HG03196 (cell line): Measurements from ENCODE around the gene SCUBE1.
"Not testable (repeated sequence)": the region's sequence is repeated elsewhere in the genome, so short reads cannot be mapped to it uniquely, and the experiment has no call there.

Source experiments
- ATAC-seq: cut with Tn5 transposase; IDR thresholded peaks from one replicate; pipeline ENCODE4 v1.9.1; 2021; ENCODE audit not compliant: unreplicated experiment

SCUBE1 gene

DNA sequence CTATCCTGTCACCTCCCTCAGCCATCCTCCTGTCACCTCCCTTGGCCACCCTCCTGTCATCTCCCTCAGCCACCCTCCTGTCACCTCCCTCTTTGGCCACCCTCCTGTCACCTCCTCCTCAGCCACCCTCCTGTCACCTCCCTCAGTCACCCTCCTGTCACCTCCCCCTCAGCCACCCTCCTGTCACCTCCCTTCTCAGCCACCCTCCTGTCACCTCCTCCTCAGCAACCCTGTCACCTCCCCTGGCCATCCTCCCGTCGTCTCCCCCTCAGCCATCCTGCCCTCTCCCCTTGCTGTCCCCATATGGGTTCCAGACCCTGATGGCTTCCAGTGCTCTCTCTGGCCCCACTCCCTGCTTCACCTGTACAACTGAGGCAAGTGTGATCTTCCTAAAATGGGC is 61.8 kb downstream of the SCUBE1 start:
- no peak for ATAC-seq

DNA sequence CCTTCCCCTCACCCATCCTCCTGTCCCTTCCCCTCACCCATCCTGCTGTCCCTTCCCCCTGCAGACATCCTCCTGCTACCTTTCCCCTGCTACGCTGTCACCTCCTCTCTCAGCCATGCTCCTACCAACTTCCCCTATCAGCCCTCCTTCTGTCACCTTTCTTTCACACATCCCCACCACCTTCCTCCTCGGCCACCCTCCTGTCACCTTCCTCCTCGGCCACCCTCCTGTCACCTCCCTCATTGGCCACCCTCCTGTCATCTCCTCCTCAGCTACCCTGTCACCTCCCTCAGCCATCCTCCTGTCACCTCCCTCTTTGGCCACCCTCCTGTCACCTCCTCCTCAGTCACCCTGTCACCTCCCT is 62.7 kb downstream of the SCUBE1 start:
- not testable (repeated sequence) for ATAC-seq

DNA sequence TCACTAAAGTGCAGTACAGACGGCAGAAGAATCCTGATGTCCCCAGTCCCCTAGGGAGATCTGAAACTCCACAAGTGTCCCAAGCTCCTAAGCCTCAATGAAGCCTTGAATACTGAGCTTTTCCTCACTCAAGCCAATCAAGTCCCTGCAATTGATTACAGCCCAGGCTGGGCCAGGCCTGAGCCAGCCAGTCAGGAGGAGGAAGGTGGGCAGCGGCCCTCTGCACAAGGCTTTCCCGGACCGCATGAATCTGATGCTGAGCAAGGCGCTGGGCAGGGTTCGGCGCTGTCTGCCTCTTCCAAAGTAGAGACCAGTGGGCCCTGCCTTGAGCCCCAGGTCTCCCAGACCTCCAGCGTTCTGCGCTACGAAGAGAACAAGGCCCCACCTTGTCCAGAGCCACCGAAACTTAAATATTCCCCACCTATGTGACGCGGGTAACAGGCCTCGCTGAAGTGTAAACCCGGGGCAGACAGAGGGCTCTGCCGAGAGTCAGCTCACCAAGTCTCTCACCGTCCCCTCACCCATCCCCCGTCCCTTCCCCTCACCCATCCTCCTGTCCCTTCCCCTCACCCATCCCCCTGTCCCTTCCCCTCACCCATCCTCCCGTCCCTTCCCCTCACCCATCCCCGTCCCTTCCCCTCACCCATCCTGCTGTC is 63.2 kb downstream of the SCUBE1 start:
- ATAC-seq: no peak

DNA sequence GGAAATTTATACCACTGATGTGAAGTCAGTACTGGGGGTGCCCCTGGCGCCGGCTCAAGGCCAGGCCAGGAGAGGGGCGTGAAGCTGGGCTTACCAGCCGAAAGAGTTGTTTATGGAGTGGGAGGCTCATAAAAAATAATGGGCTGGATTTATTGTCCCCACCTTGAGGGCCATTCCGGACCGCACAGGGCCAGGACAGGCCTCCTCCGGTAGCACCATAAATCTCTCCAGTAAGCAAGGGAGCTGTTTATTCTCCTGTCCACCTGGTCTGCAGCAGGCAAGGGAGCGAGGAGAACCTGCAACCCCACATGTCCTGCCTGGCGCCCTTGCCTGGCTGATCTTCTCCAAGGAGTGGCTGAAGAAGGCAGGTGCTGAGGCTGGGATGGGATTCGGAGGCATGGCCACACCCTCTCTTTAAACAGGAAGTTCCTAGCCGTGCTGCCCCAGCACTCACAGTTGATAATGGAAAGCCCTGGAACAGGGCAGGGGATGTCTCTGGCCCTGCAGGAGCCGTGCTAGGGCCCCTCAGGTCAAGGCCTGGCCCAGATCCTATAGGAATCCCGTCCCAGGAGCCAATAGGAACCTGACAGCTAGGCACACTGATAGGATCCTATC is 65.1 kb downstream of the SCUBE1 start:
- no peak for ATAC-seq

- no peak for ATAC-seq
Observed at GRCh38 chr22:43277091-43277490, 66.1 kb downstream of the SCUBE1 start.

- no peak for ATAC-seq
Observed at GRCh38 chr22:43276321-43276720, 66.9 kb downstream of the SCUBE1 start.

DNA sequence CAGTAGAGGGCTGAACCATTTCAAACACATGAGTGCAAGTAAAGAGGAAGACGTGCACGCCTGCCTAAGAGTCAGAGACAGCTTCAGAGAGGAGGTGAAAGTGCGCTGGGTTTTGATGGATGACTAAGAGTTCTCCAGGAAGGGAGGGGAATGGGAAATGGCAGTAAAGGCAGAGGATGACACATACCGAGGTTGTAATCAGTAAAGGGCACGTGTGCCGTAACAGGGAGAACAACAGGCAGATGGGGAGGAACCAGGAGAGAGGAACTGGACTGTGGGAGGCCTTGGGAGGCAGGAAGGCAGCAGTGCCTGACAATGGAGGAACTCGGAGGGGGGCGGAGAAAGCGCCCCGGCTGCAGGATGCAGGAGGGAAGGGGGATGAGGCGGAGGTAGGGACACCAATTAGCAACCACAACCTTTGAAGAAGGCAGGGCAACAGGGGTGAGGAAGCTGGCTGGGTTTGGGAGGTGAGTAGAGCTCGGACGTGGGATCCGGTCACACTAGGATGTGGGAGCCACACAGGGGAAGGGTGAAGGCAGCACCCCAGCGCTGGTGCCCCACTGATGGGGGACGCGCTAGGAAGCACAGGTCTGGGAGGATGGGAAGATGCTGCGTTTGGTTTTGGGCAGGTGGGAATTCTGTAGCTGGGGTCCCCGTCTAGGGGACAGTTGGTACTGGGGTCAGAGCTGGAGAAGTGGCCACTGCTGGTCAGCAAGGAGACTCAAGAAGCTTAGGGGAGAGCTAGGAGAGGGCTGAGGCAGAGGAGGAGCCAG is 67.4 kb downstream of the SCUBE1 start:
- no peak for ATAC-seq

GRCh38 chr22:43274595-43275240 is 68.5 kb downstream of the SCUBE1 start:
- ATAC-seq: no peak

- no peak for ATAC-seq
Observed at GRCh38 chr22:43273902-43274484, 69.2 kb downstream of the SCUBE1 start.

DNA sequence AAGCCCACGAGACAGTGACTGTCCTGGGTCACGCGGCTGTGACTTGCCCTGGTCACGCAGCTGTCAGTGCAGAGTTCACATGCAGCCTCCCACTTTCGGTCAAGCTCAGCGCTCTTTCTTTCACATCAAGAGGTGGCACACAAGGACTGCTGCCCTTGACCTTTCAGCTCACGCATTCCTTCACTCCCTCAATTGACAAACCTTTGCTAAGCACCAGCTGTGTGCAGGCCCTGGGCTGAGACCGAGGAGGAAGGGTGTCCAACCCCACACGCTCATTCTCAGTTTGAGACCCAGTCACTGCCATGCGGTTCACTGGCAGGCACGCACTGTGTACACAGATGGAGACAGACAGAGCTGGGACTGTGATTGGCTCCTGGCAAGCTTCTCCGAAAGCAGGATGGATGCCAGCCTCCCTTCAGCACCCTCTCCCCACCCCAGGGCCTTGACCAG is 70.3 kb downstream of the SCUBE1 start:
- no peak for ATAC-seq

GRCh38 chr22:43272301-43272700 is 70.9 kb downstream of the SCUBE1 start:
- ATAC-seq: no peak

DNA sequence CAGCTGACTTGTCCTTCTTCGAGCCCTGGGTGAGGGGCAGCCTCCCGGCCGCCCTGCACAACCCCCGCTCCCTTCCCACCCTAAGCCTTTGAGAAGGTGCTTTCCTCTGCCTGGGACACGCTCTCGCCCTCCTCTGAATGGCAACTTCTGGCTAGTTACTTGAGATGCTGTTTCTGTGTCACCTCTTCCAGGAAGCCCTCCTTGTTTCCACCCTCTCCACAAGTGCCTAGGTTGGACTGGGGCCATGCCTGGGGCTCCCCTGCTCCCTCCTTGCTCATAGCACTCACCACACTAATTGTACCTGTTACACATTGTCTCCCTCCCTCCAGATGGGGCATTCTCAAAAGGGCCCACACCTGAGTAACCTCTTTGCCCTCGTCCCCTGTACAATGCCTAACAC is 72.2 kb downstream of the SCUBE1 start:
- no peak for ATAC-seq

GRCh38 chr22:43270314-43270908 is 72.8 kb downstream of the SCUBE1 start:
- ATAC-seq: no peak

DNA sequence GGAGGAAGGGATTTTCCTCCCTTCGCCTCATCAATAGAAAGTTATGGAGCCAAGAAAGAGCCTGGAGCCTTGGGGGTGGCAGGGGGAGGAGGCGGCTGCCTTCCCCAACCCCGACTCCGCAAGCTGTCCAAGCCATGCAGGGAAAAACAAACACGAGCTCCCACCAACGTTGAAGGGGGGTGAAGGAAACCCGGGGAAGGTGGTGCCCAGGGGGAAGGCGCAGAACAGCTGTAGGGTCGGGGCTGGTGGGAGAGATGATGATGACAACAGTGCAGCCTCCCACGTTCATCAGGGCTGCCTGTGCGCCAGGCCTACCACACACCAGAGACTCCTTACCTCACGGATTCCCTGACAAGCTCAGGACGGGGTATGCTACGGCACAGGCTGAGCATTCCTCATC is 73.5 kb downstream of the SCUBE1 start:
- no peak for ATAC-seq

- ATAC-seq: no peak
Observed at GRCh38 chr22:43269246-43269645, 73.9 kb downstream of the SCUBE1 start.

- no peak for ATAC-seq
Observed at GRCh38 chr22:43267981-43268660, 75.1 kb downstream of the SCUBE1 start.

DNA sequence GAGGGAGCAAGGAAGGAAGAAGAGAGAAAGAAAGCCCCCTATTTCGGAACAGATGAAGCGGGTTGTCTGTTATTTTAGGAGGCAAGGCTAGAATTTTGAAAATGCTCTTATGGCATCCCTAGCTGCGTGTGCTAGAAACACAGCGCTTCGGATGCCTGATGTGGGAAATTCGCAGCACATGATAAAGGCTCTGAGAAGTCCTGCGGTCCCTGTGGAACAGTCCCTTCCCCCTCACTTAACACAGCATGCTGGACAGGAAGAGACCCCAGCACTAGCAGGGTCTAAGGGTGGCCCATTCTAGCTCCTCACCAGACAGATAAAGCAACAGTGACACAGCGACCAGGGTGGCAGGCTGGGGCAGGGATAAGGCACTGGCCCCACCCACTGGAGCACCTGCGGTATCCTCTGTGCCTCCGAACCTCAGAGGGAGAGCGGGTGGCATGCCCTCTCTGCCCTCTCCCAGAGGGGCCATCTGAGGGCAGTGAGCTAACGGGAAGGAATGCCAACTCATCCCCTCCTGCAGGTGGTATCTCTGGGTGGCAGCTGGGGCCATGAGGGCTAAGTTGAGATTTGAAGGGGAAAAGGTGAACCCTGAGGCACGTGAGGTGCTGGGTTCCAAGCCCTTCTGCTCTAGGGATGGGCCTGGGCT is 75.7 kb downstream of the SCUBE1 start:
- no peak for ATAC-seq

GRCh38 chr22:43266076-43266475 is 77.1 kb downstream of the SCUBE1 start:
- ATAC-seq: no peak

DNA sequence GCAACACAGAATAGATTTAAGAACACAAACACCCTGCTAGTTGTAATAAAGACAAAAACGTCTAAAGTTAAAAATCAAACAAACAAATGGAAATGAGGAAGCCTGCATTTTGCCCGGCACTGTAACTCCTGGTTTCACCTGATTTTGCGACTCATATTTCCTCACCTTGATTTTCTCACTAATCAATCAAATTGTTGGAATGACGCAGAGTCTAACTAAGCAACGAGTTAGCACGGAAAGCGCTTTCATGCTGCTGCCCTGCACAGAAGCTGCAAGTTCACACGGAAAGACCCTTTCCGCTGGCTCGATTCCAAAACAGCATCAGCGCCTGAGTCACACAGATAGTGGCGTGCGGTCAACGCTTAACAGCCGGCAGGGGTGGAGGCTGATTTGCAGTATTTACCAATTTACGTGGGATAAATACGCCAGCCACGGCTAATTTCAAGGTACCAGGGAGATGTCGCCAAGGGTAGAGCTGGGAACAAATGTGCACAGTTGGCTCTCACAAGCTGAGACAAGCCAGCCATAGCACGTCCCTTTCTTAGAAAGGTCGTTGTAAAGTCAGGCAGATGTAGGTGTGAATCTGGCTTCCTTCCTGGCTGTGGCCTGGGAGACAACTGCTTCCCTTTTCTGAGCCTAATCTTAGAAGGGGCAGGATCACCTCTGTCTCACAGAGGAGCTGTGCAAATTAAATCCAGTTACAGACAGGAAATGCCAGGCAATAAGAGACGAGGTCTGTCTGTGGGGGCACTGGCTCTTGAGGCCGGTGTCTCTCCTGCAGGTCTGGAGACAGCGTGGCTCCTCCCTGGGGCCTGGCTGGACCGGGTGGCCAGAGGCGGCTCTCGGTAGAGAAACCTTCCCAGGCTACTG is 79.3 kb downstream of the SCUBE1 start:
- peak; percentile 65 for ATAC-seq
